Stomach smooth muscle (tissue), 2 donors: ENCODE results near the gene CLSTN3.

ENCODE experiments used
- H3K27ac ChIP-seq: one replicate; pipeline ENCODE4 v1.7.0; 2013; ENCODE audit warnings: mild to moderate bottlenecking, low read length, inconsistent platforms
- H3K27me3 ChIP-seq, 2 donors: one replicate each; pipeline ENCODE4 v1.7.0; 2013; ENCODE audit warnings: low read length in 2 of 2; ENCODE audit not compliant: insufficient read depth in 2 of 2, control insufficient read depth in 1 of 2
- H3K36me3 ChIP-seq, 2 donors: one replicate each; pipeline ENCODE4 v1.7.0; 2013; ENCODE audit warnings: low read length in 2 of 2; ENCODE audit not compliant: control insufficient read depth in 2 of 2, insufficient read depth in 2 of 2
- H3K4me1 ChIP-seq: one replicate; pipeline ENCODE4 v1.7.0; 2013; ENCODE audit warnings: low read length; ENCODE audit not compliant: control insufficient read depth, insufficient read depth
- H3K4me3 ChIP-seq, 2 donors: one replicate each; pipeline ENCODE4 v1.7.0; 2013; ENCODE audit warnings: low read length in 2 of 2
- H3K9ac ChIP-seq, 2 donors: one replicate each; pipeline ENCODE4 v1.7.0; 2013; ENCODE audit warnings: low read length in 2 of 2, mild to moderate bottlenecking in 1 of 2
- H3K9me3 ChIP-seq, 2 donors: one replicate each; pipeline ENCODE4 v1.7.0; 2013; ENCODE audit warnings: low read length in 2 of 2; ENCODE audit not compliant: control insufficient read depth in 2 of 2
- donor health status: healthy.
- donor health status: Pancreatic carcinoma.

The CLSTN3 gene

GRCh38 chr12:7151532-7151931 lies 21.4 kb downstream of the CLSTN3 start:
- Histone ChIP-seq H3K27ac (no peak overlapping the region), H3K4me1 (no peaks in the 10 kb centered on the region), H3K9ac (no peak overlapping the region), H3K4me3 (no peak overlapping the region), H3K9me3 (no peaks in the 10 kb centered on the region), H3K36me3 (peaks cover 19 to 23% of the 10 kb centered on the region in 2 donors), H3K27me3 (no peaks in the 10 kb centered on the region)

GRCh38 chr12:7152818-7153217 lies 22.6 kb downstream of the CLSTN3 start:
- Histone ChIP-seq H3K9ac (no peak overlapping the region), H3K27me3 (no peaks in the 10 kb centered on the region), H3K9me3 (no peaks in the 10 kb centered on the region), H3K27ac (no peak overlapping the region), H3K4me1 (no peaks in the 10 kb centered on the region), H3K36me3 (peaks cover 19 to 26% of the 10 kb centered on the region in 2 donors), H3K4me3 (no peak overlapping the region)

- no peak overlapping the region for H3K27ac ChIP-seq
- H3K9ac ChIP-seq: no peak overlapping the region
- peaks cover 17 to 22% of the 10 kb centered on the region in 2 donors for H3K36me3 ChIP-seq
- no peak overlapping the region for H3K4me3 ChIP-seq
- H3K9me3 ChIP-seq: no peaks in the 10 kb centered on the region
- H3K4me1 ChIP-seq: no peaks in the 10 kb centered on the region
- no peaks in the 10 kb centered on the region for H3K27me3 ChIP-seq
These were observed 23.9 kb downstream of the CLSTN3 start for GRCh38 chr12:7154042-7154441.

GRCh38 chr12:7154901-7155470 lies 24.8 kb downstream of the CLSTN3 start:
- no peaks in the 10 kb centered on the region for H3K27me3 ChIP-seq
- no peak overlapping the region for H3K4me3 ChIP-seq
- no peaks in the 10 kb centered on the region for H3K9me3 ChIP-seq
- H3K4me1 ChIP-seq: no peaks in the 10 kb centered on the region
- no peak overlapping the region for H3K27ac ChIP-seq
- H3K9ac ChIP-seq: no peak overlapping the region
- H3K36me3 ChIP-seq: peaks cover 9 to 20% of the 10 kb centered on the region in 2 donors

- H3K27me3 ChIP-seq: no peaks in the 10 kb centered on the region
- peaks cover 4 to 18% of the 10 kb centered on the region in 2 donors for H3K36me3 ChIP-seq
- H3K27ac ChIP-seq: no peak overlapping the region
- no peak overlapping the region for H3K9ac ChIP-seq
- no peak overlapping the region for H3K4me3 ChIP-seq
- H3K9me3 ChIP-seq: no peaks in the 10 kb centered on the region
- H3K4me1 ChIP-seq: no peaks in the 10 kb centered on the region
These were observed 25.4 kb downstream of the CLSTN3 start for GRCh38 chr12:7155471-7156034.

DNA sequence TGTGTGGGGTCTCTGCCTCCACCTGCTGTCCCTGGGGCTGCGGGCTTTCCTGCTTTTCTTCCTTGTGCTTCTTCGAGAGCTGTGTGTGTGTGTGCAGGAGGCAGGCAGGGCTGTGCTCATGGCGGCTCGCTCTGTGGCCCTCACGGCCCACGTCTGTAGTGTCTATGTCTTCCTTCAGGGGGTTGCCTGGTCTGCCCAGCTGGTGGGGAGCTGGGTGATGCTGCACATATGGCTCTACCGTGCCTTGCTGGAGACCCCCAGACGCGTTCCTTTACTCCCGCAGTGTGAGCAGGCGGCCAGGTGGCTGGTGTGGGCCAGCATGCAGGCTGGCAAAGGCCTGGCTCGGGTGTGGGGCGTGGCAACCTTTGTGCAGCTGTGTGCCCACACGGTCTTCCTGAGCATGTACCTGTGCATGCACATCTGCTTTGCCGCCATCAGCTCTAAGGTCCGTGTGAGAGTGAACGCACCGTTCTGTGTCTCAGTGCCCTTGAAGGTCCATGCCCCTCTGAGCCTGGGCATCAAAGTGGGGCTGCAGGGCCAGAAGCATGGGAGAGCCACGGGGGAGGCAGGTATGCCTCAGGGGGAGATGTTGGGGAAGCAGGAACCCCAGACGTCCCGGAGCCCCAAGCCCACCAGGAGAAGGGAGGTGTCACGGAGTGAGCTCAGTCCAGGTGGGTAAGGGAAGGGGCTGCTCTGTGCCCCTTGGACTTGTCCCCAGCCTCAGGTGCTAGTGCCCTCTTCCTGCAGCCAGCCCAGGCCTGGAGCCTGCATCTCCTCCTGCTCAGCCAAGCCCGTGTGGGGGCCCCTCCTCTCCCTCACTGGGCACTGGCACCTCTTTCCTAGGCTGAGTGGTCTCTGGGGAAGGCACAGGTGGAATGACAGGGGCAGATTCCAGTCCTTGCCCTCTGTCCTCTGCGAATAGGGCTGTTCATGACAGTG lies 26.4 kb downstream of the CLSTN3 start:
- no peaks in the 10 kb centered on the region for H3K9me3 ChIP-seq
- no peaks in the 10 kb centered on the region for H3K27me3 ChIP-seq
- H3K27ac ChIP-seq: no peak overlapping the region
- H3K9ac ChIP-seq: no peak overlapping the region
- peaks cover 0 to 12% of the 10 kb centered on the region in 2 donors for H3K36me3 ChIP-seq
- H3K4me3 ChIP-seq: no peak overlapping the region
- no peaks in the 10 kb centered on the region for H3K4me1 ChIP-seq

DNA sequence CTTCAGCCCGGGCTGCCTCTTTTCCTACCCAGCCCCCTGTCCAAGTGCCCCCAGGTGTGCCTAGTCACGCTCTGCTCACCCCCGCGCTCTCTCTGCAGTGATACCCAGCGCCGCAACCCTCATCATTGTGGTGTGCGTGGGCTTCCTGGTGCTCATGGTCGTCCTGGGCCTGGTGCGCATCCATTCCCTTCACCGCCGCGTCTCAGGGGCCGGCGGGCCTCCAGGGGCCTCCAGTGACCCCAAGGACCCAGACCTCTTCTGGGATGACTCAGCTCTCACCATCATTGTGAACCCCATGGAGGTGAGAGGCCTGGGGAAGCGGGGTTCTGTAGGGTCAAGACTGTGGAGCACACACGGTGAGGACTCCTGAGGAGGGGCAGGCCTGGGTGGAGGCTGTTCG lies 27.2 kb downstream of the CLSTN3 start:
- H3K27me3 ChIP-seq: peaks cover 0 to 5% of the 10 kb centered on the region in 2 donors

GRCh38 chr12:7158781-7159609 lies 28.8 kb downstream of the CLSTN3 start:
- Histone ChIP-seq H3K4me3 (no peak overlapping the region), H3K4me1 (peaks cover 4% of the 10 kb centered on the region), H3K27me3 (peaks cover 6 to 10% of the 10 kb centered on the region in 2 donors), H3K36me3 (peaks cover 0 to 5% of the 10 kb centered on the region in 2 donors), H3K9ac (no peak overlapping the region), H3K9me3 (no peaks in the 10 kb centered on the region), H3K27ac (no peak overlapping the region)

More for the DNA sequence above, 27.2 kb downstream of the CLSTN3 start:
- Histone ChIP-seq H3K36me3 (peaks cover 0 to 12% of the 10 kb centered on the region in 2 donors), H3K9me3 (no peaks in the 10 kb centered on the region), H3K9ac (no peak overlapping the region), H3K27ac (no peak overlapping the region), H3K4me3 (no peak overlapping the region), H3K4me1 (no peaks in the 10 kb centered on the region)

- Histone ChIP-seq H3K27me3 (peaks cover 6 to 10% of the 10 kb centered on the region in 2 donors), H3K36me3 (peaks cover 0 to 2% of the 10 kb centered on the region in 2 donors), H3K27ac (no peak overlapping the region), H3K4me3 (no peak overlapping the region), H3K9me3 (no peaks in the 10 kb centered on the region), H3K9ac (no peak overlapping the region), H3K4me1 (peaks cover 4% of the 10 kb centered on the region)
These were observed 30.0 kb downstream of the CLSTN3 start for GRCh38 chr12:7160183-7160582.

DNA sequence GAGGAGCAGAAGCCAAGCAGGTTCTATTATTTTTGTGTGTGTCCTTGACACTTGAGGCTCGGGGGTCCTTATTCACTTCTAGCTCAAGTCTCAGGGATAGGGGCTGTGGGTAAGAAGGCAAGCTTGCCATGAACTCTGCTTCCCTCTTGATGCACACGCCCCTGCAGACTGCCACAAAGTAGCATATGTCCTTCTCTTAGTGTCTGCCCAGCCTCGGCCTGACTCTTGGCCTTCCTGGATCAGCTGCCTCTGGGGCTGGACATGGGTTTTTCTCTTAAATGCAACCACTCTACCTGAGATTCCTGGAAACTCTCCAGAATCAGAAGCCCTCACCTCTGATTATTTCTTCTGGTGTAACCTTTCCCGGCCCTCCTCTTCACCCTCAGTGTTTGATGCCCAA lies 31.2 kb downstream of the CLSTN3 start:
- peaks cover 0 to 2% of the 10 kb centered on the region in 2 donors for H3K36me3 ChIP-seq
- no peaks in the 10 kb centered on the region for H3K9me3 ChIP-seq
- H3K27me3 ChIP-seq: peaks cover 6 to 10% of the 10 kb centered on the region in 2 donors
- H3K4me3 ChIP-seq: no peak overlapping the region
- no peak overlapping the region for H3K9ac ChIP-seq
- H3K4me1 ChIP-seq: peaks cover 4% of the 10 kb centered on the region
- no peak overlapping the region for H3K27ac ChIP-seq
